HuH-7 (cell line): ENCODE measurements around the gene TMPRSS4.

Experiments
- DNase-seq: peaks from one replicate; pipeline ENCODE4 v3.0.0; 2011; ENCODE audit warnings: low spot score

The TMPRSS4 gene

GRCh38 chr11:118105657-118106305 lies 28.9 kb downstream of the TMPRSS4 start:
- DNase-seq, result no peak

DNA sequence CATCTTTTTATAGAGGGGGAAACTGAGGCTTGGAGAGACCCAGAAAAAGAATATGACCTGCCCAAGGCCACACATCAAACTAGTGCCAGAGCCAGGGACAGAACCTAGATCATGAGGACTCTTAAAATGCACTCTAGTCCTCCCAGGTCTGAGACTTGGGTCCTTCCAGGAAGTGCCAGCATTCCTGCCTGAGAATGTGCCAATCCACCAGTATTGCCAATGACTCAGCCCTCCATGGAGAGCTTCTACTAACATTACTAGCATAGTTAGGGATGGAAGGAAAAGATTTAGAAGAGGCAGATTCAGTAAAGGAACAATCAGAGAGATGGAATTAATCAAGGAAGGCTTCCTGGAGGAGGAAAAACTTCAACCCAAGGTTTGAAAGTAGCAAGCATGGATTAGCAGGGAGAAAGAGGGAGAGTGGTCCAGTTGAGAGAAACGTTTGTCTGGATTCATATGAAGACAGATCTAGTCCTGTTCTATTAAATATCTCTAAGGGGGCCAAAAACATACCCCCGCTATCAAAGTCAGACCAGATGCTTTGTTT lies 30.0 kb downstream of the TMPRSS4 start:
- no peak for DNase-seq

DNA sequence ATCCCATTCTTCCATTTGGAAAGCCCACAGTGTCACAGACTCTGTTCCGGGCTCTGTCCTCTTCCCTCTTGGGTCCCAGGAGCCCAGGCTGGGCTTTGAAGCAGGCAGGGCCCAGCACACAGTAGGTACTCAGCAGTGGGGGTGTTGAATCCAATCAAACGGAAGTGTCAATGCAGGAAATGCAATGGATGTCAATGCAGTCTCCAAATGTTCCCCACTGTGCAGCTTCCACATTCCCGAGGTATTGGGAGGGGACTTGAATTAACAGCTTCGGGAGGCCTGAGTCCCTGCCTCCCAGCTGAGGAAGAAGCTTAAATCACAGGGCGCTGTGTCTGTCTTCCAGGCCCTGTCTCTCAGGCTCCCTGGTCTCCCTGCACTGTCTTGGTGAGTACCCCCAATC lies 31.6 kb downstream of the TMPRSS4 start:
- no peak for DNase-seq

GRCh38 chr11:118109231-118109630 lies 32.4 kb downstream of the TMPRSS4 start:
- DNase-seq, result no peak

DNA sequence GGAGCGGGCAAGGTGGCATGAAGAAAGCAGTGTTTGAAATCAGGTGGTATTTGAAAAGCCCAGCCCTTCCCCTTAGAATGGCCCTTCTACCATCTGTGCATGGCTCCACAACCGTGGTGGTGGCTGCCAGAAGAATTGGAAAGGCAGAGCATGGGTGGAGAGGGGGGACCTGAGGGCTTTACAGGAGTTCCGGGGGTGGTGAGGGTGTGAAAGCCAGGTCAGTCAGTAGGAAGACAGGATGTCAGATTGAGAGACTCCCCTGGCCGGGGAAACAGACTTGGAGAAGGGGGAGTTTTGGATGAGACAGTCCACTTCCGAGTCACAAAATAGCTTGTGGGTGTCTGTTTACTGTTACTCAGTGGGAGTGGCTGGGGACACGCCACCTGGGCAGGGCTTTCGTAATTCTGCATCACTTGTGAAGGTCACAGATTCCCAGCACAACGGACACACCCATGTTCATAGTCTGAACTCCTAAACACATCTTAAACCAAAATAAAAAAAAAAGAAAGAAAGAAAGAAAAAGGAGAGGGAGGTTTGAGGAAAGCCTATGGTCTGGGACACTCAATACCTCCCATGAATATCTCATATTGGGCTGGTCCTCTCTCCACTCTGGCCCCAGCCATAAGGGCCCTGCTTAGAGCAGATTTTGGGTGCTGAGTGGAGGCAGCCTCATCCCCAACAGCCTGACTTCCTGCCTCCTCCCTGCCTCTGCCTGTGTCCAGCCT lies 34.3 kb downstream of the TMPRSS4 start:
- DNase-seq, result no peak

- DNase-seq, result no peak
These were observed 34.8 kb downstream of the TMPRSS4 start for GRCh38 chr11:118111744-118112035.

- DNase-seq, result no peak
These were observed 36.0 kb downstream of the TMPRSS4 start for GRCh38 chr11:118112711-118113430.

GRCh38 chr11:118114266-118114665 lies 37.4 kb downstream of the TMPRSS4 start:
- no peak for DNase-seq

DNA sequence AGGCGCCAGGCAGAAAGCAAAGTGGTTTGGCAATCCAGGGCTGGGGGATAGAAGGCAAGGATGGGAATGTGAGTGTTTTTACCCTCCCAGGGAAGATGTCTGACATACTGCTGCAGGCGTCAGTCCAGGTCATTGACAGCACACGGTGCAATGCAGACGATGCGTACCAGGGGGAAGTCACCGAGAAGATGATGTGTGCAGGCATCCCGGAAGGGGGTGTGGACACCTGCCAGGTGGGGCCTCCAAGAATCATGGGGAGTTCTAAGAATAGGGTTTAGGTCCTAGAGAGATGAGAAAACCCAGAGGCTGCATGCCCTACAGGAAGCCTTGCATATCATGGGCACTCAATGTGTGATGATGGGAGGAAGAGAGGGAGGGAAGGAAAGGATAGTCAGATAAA lies 38.2 kb downstream of the TMPRSS4 start:
- no peak for DNase-seq

GRCh38 chr11:118117790-118118601 lies 41.1 kb downstream of the TMPRSS4 start:
- no peak for DNase-seq

DNA sequence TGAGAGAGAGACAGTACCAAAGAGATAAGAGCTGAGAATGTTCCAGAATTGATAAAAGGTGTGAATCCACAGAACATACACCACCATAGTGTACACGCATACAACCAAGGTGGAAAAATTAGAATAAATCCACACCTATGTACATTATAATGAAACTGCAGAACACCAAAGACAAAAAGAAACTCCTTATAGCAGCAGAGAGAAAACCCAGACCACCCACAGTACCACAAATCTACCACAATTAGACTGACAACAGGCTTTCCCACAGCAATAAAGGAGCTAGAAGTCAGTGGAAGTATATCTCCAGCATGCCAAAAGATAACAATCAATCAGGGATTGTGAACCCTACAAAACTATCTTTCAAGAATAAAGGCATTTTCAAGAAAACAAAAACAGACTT lies 43.9 kb downstream of the TMPRSS4 start:
- DNase-seq, result no peak

DNA sequence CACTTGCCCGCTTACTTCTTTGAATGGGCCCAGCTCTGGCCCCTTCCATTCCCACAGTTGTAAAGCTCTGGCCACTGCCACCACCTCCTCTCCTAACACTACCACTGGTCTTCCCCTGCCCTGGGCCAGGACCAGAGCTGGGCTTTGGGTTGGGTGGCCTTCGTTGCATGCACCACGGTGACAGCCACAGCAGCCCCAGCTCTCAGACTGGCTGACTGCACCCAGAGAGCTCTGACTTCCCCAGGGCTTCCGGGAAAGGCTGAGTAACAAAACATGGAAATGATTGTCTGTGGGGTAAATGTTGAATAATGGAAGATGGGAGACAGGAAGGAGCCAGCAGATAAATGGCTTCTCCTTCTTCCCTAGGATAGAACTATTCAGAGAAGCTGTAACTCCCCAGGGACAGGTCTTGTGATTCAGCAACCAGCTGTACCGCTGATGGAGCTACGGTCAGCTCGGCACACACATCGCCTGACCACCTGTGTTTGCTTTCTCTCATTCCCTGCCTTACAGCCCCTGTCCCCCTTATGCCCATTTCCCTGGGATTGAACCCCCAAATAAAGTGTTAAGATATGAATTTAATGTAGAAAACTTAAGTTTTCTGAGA lies 48.2 kb downstream of the TMPRSS4 start:
- DNase-seq, result no peak

GRCh38 chr11:118126082-118126838 lies 49.4 kb downstream of the TMPRSS4 start:
- DNase-seq, result no peak

GRCh38 chr11:118128310-118128709 lies 51.4 kb downstream of the TMPRSS4 start:
- no peak for DNase-seq

DNA sequence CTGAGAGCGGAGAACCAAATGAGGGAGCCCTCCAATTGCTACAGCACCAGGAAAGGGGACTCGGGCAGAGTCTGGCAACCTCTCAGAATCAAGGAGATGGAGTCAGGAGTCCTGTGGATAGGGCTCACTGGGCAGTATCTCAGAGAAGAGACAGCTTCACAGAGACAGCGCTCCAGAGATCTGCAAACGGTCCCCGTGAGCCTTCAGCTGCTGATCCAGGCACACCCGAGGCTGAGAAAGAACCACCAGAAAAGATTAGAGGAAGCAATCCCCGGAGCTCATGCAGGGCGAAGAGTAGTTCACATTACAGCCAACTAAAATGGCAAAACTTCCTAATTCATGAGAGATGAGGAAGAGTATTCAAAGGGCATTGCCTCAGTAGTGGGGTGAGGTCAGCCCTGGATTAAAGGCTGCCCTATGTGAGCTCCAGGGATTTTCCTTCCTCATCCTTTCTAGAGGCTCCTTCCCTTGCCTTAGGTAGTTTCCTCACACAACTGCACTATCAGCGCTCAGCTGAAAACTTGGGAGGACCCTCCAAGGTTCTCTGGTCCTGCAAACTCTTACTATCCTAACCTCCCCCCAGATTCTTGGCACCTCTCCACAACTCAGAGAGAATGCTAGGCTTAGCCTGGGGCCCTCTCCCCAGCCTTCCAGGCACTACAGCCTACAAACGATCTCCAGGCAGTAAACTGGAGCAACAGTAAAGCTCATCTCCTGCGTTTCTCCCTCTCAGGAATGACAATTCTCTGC lies 52.0 kb downstream of the TMPRSS4 start:
- no peak for DNase-seq

- DNase-seq, result no peak
These were observed 52.7 kb downstream of the TMPRSS4 start for GRCh38 chr11:118129471-118130172.

DNA sequence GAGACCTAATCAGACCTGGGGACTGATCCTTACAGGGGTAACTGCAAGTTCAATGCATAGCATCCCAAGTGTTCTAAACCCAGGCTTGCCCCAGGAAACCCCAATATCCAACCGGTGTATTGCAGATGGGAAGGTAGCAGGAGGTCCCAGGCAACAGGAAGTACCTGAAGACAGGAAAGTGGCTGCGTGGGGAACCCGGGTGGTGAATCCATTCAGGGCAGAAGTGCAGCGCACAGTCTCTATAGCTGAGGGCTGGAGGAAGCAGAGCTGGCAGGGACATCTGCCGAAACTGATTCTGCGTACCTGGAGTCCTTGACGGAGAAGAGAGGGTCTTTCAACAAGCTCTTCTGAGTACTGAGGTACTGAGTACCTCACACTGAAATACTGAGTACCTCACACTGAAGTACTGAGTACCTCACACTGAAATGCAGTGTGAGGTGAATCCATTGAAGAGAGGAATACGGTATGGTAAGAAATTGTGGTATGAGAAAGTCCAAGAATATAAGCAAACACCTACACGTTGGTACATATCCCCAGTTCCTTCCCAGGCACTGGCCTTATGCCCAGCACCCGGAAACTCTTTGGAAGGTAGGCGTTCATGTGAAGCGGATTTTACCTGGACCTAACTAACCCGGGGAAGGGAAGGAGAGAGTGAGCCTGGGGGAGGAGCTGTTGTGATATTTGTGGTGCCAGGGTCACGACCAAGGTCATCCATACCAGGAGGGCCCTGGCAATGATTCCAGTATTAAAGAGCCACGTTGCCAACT lies 55.7 kb downstream of the TMPRSS4 start:
- DNase-seq, result no peak

DNA sequence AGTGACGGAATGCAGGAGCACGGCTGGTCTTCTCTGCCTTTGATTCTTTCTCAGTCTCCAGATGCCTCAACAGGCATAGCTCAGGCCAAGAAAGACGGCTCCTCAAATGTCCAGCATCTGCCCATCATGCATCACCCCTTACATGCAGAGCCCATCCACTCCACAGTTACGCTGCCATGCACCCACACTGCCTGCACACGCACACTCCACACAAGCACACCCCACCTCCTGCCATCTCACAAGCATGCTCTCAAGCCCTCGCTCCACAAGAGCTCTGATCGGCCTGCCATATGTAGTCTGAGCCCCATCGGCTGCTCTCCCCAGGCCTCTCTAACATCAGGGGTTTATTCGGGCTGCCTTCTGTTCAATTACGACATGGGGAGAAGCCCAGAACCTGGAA lies 56.9 kb downstream of the TMPRSS4 start:
- DNase-seq, result no peak
